Adipocyte (in vitro differentiated cells): Measurements from ENCODE around the gene RNGTT.
"Not testable (repeated sequence)": the region's sequence is repeated elsewhere in the genome, so short reads cannot be mapped to it uniquely, and the experiment has no call there.

Source experiments
- DNase-seq: peaks from one replicate; pipeline ENCODE4 v3.0.0-alpha.2; 2015; ENCODE audit warnings: low read depth
- H3K27me3 ChIP-seq: replicated peaks from 2 replicates; pipeline ENCODE4 v1.7.0; 2013; ENCODE audit warnings: mild to moderate bottlenecking, low read length, moderate library complexity; ENCODE audit not compliant: control insufficient read depth, insufficient read depth
- H3K36me3 ChIP-seq: 2 replicates; pipeline ENCODE4 v1.7.0; 2013; ENCODE audit warnings: low read length, mild to moderate bottlenecking, moderate library complexity; ENCODE audit not compliant: control insufficient read depth, insufficient read depth, severe bottlenecking
- H3K4me1 ChIP-seq: 2 replicates; pipeline ENCODE4 v1.7.0; 2013; ENCODE audit warnings: mild to moderate bottlenecking, low read length, moderate library complexity; ENCODE audit not compliant: control insufficient read depth, insufficient read depth
- H3K4me3 ChIP-seq: 2 replicates; pipeline ENCODE4 v1.7.0; 2013; ENCODE audit warnings: mild to moderate bottlenecking, low read length, moderate library complexity
- H3K9ac ChIP-seq: 2 replicates; pipeline ENCODE4 v1.7.0; 2013; ENCODE audit warnings: mild to moderate bottlenecking, low read length, moderate library complexity
- H3K9me3 ChIP-seq: 2 replicates; pipeline ENCODE4 v1.7.0; 2013; ENCODE audit warnings: mild to moderate bottlenecking, low read length, moderate library complexity; ENCODE audit not compliant: control insufficient read depth

RNGTT gene

GRCh38 chr6:88920774-88921733 is 42.4 kb downstream of the RNGTT start:
- Histone ChIP-seq H3K27me3 (no peaks in the 10 kb centered on the region), H3K4me1 (no peaks in the 10 kb centered on the region), H3K9me3 (no peaks in the 10 kb centered on the region), H3K4me3 (no peak overlapping the region), H3K9ac (no peak overlapping the region), H3K36me3 (peaks cover 10% of the 10 kb centered on the region)
- DNase-seq: peak; percentile 75

- H3K27me3 ChIP-seq: no peaks in the 10 kb centered on the region
- no peak overlapping the region for H3K9ac ChIP-seq
- no peak for DNase-seq
- H3K4me1 ChIP-seq: no peaks in the 10 kb centered on the region
- H3K36me3 ChIP-seq: peaks cover 10% of the 10 kb centered on the region
- no peak overlapping the region for H3K4me3 ChIP-seq
- H3K9me3 ChIP-seq: no peaks in the 10 kb centered on the region
Observed at GRCh38 chr6:88920088-88920487, 43.3 kb downstream of the RNGTT start.

- Histone ChIP-seq H3K4me1 (no peaks in the 10 kb centered on the region), H3K9ac (no peak overlapping the region), H3K36me3 (peaks cover 10% of the 10 kb centered on the region), H3K27me3 (no peaks in the 10 kb centered on the region), H3K4me3 (no peak overlapping the region), H3K9me3 (no peaks in the 10 kb centered on the region)
- peak; percentile 18 for DNase-seq
Observed at GRCh38 chr6:88919032-88919431, 44.4 kb downstream of the RNGTT start.

GRCh38 chr6:88916615-88917208 is 46.7 kb downstream of the RNGTT start:
- Histone ChIP-seq H3K4me3 (no peak overlapping the region), H3K9ac (no peak overlapping the region), H3K4me1 (no peaks in the 10 kb centered on the region), H3K27me3 (no peaks in the 10 kb centered on the region), H3K36me3 (no peaks in the 10 kb centered on the region), H3K9me3 (no peaks in the 10 kb centered on the region)
- no peak for DNase-seq

GRCh38 chr6:88914895-88915598 is 48.4 kb downstream of the RNGTT start:
- Histone ChIP-seq H3K9ac (no peak overlapping the region), H3K9me3 (no peaks in the 10 kb centered on the region), H3K27me3 (no peaks in the 10 kb centered on the region), H3K4me1 (no peaks in the 10 kb centered on the region), H3K36me3 (no peaks in the 10 kb centered on the region), H3K4me3 (no peak overlapping the region)
- no peak for DNase-seq

GRCh38 chr6:88914180-88914579 is 49.2 kb downstream of the RNGTT start:
- no peaks in the 10 kb centered on the region for H3K36me3 ChIP-seq
- no peak overlapping the region for H3K9ac ChIP-seq
- H3K9me3 ChIP-seq: no peaks in the 10 kb centered on the region
- H3K27me3 ChIP-seq: no peaks in the 10 kb centered on the region
- DNase-seq: peak; percentile 54
- no peaks in the 10 kb centered on the region for H3K4me1 ChIP-seq
- H3K4me3 ChIP-seq: no peak overlapping the region

GRCh38 chr6:88913471-88913870 is 49.9 kb downstream of the RNGTT start:
- DNase-seq: no peak
- Histone ChIP-seq H3K9ac (no peak overlapping the region), H3K4me1 (no peaks in the 10 kb centered on the region), H3K27me3 (no peaks in the 10 kb centered on the region), H3K4me3 (no peak overlapping the region), H3K9me3 (no peaks in the 10 kb centered on the region), H3K36me3 (no peaks in the 10 kb centered on the region)

GRCh38 chr6:88910922-88911778 is 52.3 kb downstream of the RNGTT start:
- Histone ChIP-seq H3K4me1 (no peaks in the 10 kb centered on the region), H3K36me3 (no peaks in the 10 kb centered on the region), H3K27me3 (no peaks in the 10 kb centered on the region), H3K9me3 (no peaks in the 10 kb centered on the region), H3K9ac (no peak overlapping the region), H3K4me3 (no peak overlapping the region)
- DNase-seq: peak; percentile 40

- H3K9ac ChIP-seq: no peak overlapping the region
- no peaks in the 10 kb centered on the region for H3K4me1 ChIP-seq
- DNase-seq: no peak
- H3K27me3 ChIP-seq: no peaks in the 10 kb centered on the region
- H3K36me3 ChIP-seq: peaks cover 6% of the 10 kb centered on the region
- H3K9me3 ChIP-seq: no peaks in the 10 kb centered on the region
- H3K4me3 ChIP-seq: no peak overlapping the region
Observed at GRCh38 chr6:88908598-88909548, 54.5 kb downstream of the RNGTT start.

GRCh38 chr6:88907148-88907547 is 56.3 kb downstream of the RNGTT start:
- not testable (repeated sequence) for H3K4me3 ChIP-seq, H3K9ac ChIP-seq, DNase-seq, H3K9me3 ChIP-seq, H3K27me3 ChIP-seq, H3K4me1 ChIP-seq, H3K36me3 ChIP-seq
